ENCODE measurements around the gene UQCRH. TPM values are rescaled to one million over a fixed set of nuclear protein-coding genes. Genes with fewer than 3 reads are reported as not detected.

The UQCRH gene
- total RNA-seq, 4 donors from 2014 or later = 398 to 609 (median 515) TPM

- no peak for TF ChIP-seq CTCF (IDR thresholded peaks at IDR 0.05)
- DNase-seq (ENCODE audit: low spot score) (no peak), ATAC-seq (ENCODE audit: low FRiP score) (no peak)
These were observed 18.6 kb upstream of the UQCRH start for GRCh38 chr1:46284597-46285564.

- ATAC-seq (ENCODE audit: low FRiP score) = no peak
- TF ChIP-seq CTCF (IDR thresholded peaks at IDR 0.05) = no peak
- DNase-seq (ENCODE audit: low spot score) = no peak
These were observed 17.6 kb upstream of the UQCRH start for GRCh38 chr1:46285730-46286477.

- TF ChIP-seq CTCF (IDR thresholded peaks at IDR 0.05) = no peak
- ATAC-seq (ENCODE audit: low FRiP score) = no peak
These were observed 14.9 kb upstream of the UQCRH start for GRCh38 chr1:46288485-46289133.

GRCh38 chr1:46289134-46289494 lies 14.4 kb upstream of the UQCRH start:
- no peak for TF ChIP-seq CTCF (IDR thresholded peaks at IDR 0.05)
- no peak for DNase-seq (ENCODE audit: low spot score)

More at GRCh38 chr1:46288485-46289133, 14.9 kb upstream of the UQCRH start:
- no peak for DNase-seq (ENCODE audit: low spot score)

GRCh38 chr1:46289976-46290375 lies 13.5 kb upstream of the UQCRH start:
- no peak for DNase-seq (ENCODE audit: low spot score)
- TF ChIP-seq CTCF (IDR thresholded peaks at IDR 0.05) = no peak
- ATAC-seq (ENCODE audit: low FRiP score) = no peak

More at GRCh38 chr1:46289134-46289494, 14.4 kb upstream of the UQCRH start:
- no peak for ATAC-seq (ENCODE audit: low FRiP score)

- no peak for TF ChIP-seq CTCF (IDR thresholded peaks at IDR 0.05)
- DNase-seq (ENCODE audit: low spot score) = no peak
- no peak for ATAC-seq (ENCODE audit: low FRiP score)
These were observed 8.2 kb upstream of the UQCRH start for GRCh38 chr1:46295306-46295705.
